HG03060 (cell line): Measurements from ENCODE around the gene GPRC6A.

Source experiments
- ATAC-seq: cut with Tn5 transposase; IDR thresholded peaks from one replicate; pipeline ENCODE4 v1.9.1; 2021; ENCODE audit warnings: low read depth, moderate number of reproducible peaks; ENCODE audit not compliant: unreplicated experiment

GPRC6A gene

GRCh38 chr6:116783852-116784251 lies 45.0 kb downstream of the GPRC6A start:
- ATAC-seq: no peak

GRCh38 chr6:116779573-116780164 lies 49.2 kb downstream of the GPRC6A start:
- no peak for ATAC-seq

GRCh38 chr6:116773886-116774285 lies 55.0 kb downstream of the GPRC6A start:
- ATAC-seq: no peak

- no peak for ATAC-seq
Measured at GRCh38 chr6:116772450-116772849, 56.4 kb downstream of the GPRC6A start.

GRCh38 chr6:116767715-116768114 lies 61.2 kb downstream of the GPRC6A start:
- no peak for ATAC-seq

DNA sequence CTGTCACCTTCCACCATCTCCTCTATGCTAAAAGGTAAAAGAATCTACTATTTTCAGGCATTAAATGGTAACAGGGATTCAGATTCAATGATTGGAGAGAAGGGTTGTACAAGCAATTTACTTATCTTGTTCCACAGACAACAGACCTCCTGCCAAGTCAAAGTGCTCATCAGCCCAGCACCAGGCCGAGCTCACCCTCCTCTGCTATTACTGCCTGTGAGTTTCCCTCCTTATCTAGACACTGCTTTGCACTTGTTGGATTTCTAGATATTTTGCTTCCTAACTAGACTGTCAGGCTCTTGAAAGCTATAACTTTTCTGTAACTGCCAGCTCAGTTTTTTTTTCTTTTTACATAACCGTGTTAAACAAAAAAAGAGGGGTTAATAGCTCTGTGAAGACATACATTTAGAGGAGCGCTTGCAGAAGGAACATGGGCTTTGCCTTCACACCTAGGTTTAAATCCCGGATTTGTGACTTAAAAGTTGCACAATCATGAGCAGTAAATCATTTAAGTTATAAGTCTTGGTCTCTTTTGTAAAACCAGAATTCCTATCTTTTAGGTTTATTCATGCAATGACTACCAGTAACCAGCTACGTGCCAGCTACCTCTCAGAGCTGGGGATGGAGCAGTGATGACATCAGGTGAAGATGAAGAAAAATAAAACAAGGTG lies 62.2 kb downstream of the GPRC6A start:
- ATAC-seq: no peak

DNA sequence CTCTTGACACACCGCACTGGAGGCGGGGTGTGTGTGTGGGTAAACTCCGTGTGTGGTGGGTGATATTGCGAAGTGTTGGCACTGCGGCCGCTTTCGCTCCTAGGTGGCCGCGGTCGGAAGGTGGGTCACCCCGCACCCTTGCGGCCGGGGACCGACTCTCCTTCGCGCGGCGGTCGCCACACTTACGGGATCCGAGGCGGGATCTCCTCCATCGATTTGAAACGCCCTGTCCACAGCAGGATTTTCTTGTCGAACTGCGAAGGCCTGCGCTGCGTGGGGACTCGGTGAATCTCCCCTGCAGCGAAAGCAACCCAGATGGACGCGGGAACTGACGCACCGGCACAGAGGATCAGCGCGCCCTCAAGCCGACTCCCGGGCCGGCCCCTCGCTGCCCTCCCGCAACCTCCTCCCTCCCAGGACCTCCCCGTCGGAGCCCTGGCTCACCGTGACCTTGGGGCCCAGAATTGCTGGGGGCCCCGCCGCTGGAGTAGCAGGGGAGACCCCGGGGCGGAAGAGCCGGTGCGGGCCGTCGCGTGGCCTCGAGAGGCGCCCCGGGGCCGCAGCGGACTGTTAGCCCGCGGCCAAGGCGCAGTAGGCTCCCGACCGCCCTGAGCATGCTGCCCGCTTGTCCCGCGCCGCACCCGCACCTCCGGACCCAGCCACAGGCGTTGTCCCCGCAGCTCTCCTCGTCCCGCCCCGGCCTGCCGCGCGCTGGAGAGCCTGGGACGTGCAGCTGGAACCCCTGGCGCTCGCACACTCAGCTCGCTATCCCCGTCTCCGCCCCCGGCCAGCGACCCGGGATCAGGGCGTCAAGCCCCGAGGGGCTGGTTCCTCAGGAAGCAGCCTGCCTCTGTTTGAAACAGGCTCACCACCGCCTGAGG lies 63.7 kb downstream of the GPRC6A start, which contains the start of gene FAM162B:
FAM162B (minus strand) TSS at position 759 of the 881 bp plus-strand sequence; CDS start at position 616, 143 bp downstream.
- no peak for ATAC-seq

DNA sequence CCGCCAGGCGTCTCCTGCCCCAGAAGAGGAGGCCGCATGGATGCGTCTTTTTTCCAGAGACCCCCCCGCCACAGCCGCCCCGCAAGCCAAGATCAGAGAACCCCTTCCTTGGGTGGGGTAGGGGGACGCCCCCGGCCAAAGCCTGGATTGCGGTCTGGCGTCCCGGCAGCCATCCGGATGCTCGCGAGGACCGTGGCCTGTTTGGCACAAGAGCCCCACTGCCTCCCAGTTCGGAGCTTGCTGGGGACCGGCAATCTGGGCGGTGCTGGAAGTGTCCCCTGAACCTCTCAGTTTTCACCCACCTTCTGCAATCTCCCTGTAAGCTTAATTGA lies 64.3 kb downstream of the GPRC6A start:
- ATAC-seq: no peak

GRCh38 chr6:116763906-116764628 lies 64.8 kb downstream of the GPRC6A start:
- no peak for ATAC-seq

DNA sequence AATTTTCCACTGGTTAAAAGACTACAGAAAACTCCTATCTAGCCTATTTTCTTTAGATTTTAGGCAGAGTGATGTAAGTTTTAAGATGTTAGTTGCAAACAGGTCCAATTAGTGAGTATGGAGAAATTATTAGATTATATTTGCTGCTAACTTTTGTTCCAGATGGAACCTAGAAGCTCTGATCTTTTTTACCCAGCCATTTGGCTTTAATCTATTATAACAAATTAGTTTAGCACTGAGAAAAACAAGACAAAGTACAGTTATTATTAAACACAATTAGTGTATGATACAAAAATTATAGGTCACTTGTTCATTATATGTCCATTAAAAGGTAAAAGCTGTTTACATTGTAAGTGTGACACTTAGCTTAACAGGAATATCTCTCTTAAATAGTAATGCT lies 65.8 kb downstream of the GPRC6A start:
- no peak for ATAC-seq

DNA sequence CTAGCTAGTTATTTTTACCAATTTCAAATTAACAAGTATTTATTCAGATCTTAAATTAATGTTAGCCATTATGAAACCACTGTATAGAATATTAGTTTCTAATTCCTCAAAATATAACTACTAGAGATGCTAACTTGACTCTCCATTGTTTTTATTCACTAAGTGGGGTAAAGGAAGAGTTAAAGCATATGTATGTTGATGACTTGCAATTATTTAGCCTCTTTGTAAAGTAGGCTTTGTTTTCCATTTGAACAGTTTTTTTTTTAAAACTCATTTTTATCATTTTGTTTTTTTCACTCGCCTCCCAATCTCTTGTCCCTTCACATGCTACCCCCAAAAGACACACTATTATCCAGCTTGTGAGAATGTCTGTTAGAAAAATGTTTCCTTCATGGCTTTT lies 66.6 kb downstream of the GPRC6A start:
- no peak for ATAC-seq

DNA sequence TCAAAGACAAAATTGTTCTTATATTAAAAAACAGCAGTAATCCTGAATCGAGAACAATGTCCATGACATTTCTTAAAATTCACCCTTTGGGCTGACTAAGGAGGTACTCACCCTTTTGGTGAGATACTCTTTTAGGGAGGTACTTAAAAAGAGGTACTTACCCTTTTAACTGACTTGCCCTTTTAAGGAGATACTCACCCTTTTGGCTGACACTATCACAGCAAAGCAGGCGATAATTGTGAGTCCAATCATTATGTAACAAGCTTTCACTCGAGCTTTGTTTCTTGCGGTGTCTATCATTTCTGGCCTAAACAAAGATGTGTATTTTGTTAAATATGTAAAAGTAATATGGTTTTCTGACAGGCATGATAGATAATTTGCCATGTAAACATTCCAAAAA lies 67.1 kb downstream of the GPRC6A start:
- no peak for ATAC-seq

- ATAC-seq: no peak
Measured at GRCh38 chr6:116745176-116745575, 83.7 kb downstream of the GPRC6A start.
